HEK293 (cell line): ENCODE results near the gene NLRP1.

Experiments
- CTCF ChIA-PET: fragments of 350-600 bp; formaldehyde crosslinking; extraction: SDS; loops from one replicate; lab custom pipeline; 2021; ENCODE audit warnings: antibody characterized with exemption; lab: Yijun Ruan, JAX
- POLR2A ChIA-PET: fragments of 300-600 bp; formaldehyde crosslinking; extraction: SDS; loops from one replicate; lab custom pipeline; 2020; ENCODE audit warnings: antibody characterized with exemption, inconsistent platforms; lab: Yijun Ruan, JAX
- H3K27ac ChIP-seq: fragments of 200-500 bp; sonication (Bioruptor generic); 2 replicates; pipeline ENCODE4 v1.5.1; 2014; ENCODE audit warnings: low read depth, low read length, control low read depth, inconsistent platforms; ENCODE audit errors: extremely low read depth
- H3K36me3 ChIP-seq, 2 experiments: fragments of 200-500 bp in 1 of 2; sonication (Bioruptor generic) in 1 of 2; 1 replicate in 1 of 2; 2 replicates in 1 of 2; pipeline ENCODE4 v1.5.1; 2014 to 2017; ENCODE audit warnings: inconsistent platforms in 2 of 2, low read length in 2 of 2; ENCODE audit not compliant: control insufficient read depth in 2 of 2, insufficient read depth in 1 of 2
- H3K4me1 ChIP-seq: fragments of 200-500 bp; sonication (Bioruptor generic); 2 replicates; pipeline ENCODE4 v1.5.1; 2014; ENCODE audit warnings: mild to moderate bottlenecking, low read length, inconsistent platforms; ENCODE audit not compliant: control insufficient read depth, insufficient read depth
- H3K4me3 ChIP-seq: 2 replicates; pipeline ENCODE4 v1.5.1; 2011; ENCODE audit warnings: low read depth, mild to moderate bottlenecking, control low read depth, low read length, moderate library complexity
- H3K9me3 ChIP-seq: fragments of 200-500 bp; sonication (Bioruptor generic); 2 replicates; pipeline ENCODE4 v1.5.1; 2014; ENCODE audit warnings: low read depth, low read length, inconsistent platforms; ENCODE audit not compliant: control insufficient read depth, insufficient read depth
- HOXD13 ChIP-seq: sonication (generic); formaldehyde crosslinking; IDR thresholded peaks from 2 replicates; pipeline ENCODE4 v1.8.0; 2022; ENCODE audit warnings: missing genetic modification reagents, borderline replicate concordance
- MYNN ChIP-seq: fragments of 450-650 bp; formaldehyde crosslinking; IDR thresholded peaks from 2 replicates; pipeline ENCODE4 v1.5.1; 2016; ENCODE audit warnings: missing biosample characterization, missing genetic modification characterization, borderline replicate concordance
- ZBTB21 ChIP-seq: fragments of 450-650 bp; formaldehyde crosslinking; IDR thresholded peaks from 2 replicates; pipeline ENCODE4 v1.5.1; 2017; ENCODE audit warnings: missing biosample characterization, missing genetic modification characterization
- ZBTB8A ChIP-seq: fragments of 450-650 bp; formaldehyde crosslinking; IDR thresholded peaks from 2 replicates; pipeline ENCODE4 v1.5.1; 2016; ENCODE audit warnings: missing biosample characterization, missing genetic modification characterization
- ZNF16 ChIP-seq: fragments of 450-650 bp; formaldehyde crosslinking; IDR thresholded peaks from 2 replicates; pipeline ENCODE4 v1.5.1; 2016; ENCODE audit warnings: low read depth, missing biosample characterization, missing genetic modification characterization
- ZNF266 ChIP-seq: fragments of 450-650 bp; formaldehyde crosslinking; IDR thresholded peaks from 2 replicates; pipeline ENCODE4 v1.5.1; 2016; ENCODE audit warnings: missing biosample characterization, missing genetic modification characterization, low read depth
- ZNF274 ChIP-seq, 2 experiments: fragments of 200-500 bp in 1 of 2; fragments of 450-650 bp in 1 of 2; sonication (Bioruptor generic) in 1 of 2; formaldehyde crosslinking in 1 of 2; IDR thresholded peaks; 2 replicates each; pipeline versions ENCODE4 v1.5.1 to v1.6.1; 2014 to 2016; ENCODE audit warnings: borderline replicate concordance in 1 of 2, inconsistent platforms in 1 of 2, low read length in 1 of 2, missing biosample characterization in 1 of 2, missing genetic modification characterization in 1 of 2
- ZNF341 ChIP-seq: fragments of 450-650 bp; formaldehyde crosslinking; IDR thresholded peaks from 2 replicates; pipeline ENCODE4; 2016; ENCODE audit warnings: low read depth, missing biosample characterization, missing genetic modification characterization
- ZNF37A ChIP-seq: fragments of 450-650 bp; IDR thresholded peaks from 2 replicates; pipeline ENCODE4 v1.5.1; 2018; ENCODE audit warnings: missing biosample characterization, missing genetic modification characterization
- ZNF433 ChIP-seq: fragments of 450-650 bp; formaldehyde crosslinking; IDR thresholded peaks from 2 replicates; pipeline ENCODE4 v1.5.1; 2016; ENCODE audit warnings: missing biosample characterization, missing genetic modification characterization, low read depth
- ZNF473 ChIP-seq: fragments of 450-650 bp; formaldehyde crosslinking; IDR thresholded peaks from 2 replicates; pipeline ENCODE4 v1.5.1; 2017; ENCODE audit warnings: missing biosample characterization, missing genetic modification characterization
- ZNF548 ChIP-seq: fragments of 450-650 bp; formaldehyde crosslinking; IDR thresholded peaks from 2 replicates; pipeline ENCODE4 v1.5.1; 2016; ENCODE audit warnings: missing biosample characterization, missing genetic modification characterization
- ZNF585B ChIP-seq: fragments of 450-650 bp; formaldehyde crosslinking; IDR thresholded peaks from 2 replicates; pipeline ENCODE4 v1.5.1; 2016; ENCODE audit warnings: missing biosample characterization, missing genetic modification characterization
- ZNF792 ChIP-seq: fragments of 450-650 bp; formaldehyde crosslinking; IDR thresholded peaks from 2 replicates; pipeline ENCODE4 v1.5.1; 2016; ENCODE audit warnings: missing biosample characterization, missing genetic modification characterization
- ZNF843 ChIP-seq: fragments of 450-650 bp; formaldehyde crosslinking; IDR thresholded peaks from 2 replicates; pipeline ENCODE4 v1.5.1; 2016; ENCODE audit warnings: missing biosample characterization, missing genetic modification characterization
- TF ChIP-seq, protein P1 (sequence below): sonication (generic); formaldehyde crosslinking; IDR thresholded peaks from 2 replicates; pipeline ENCODE4 v1.8.1; 2022; ENCODE audit warnings: mild to moderate bottlenecking, moderate library complexity, missing genetic modification reagents
- TF ChIP-seq, protein P2 (sequence below): fragments of 450-650 bp; formaldehyde crosslinking; IDR thresholded peaks from 2 replicates; pipeline ENCODE4 v1.5.1; 2016; ENCODE audit warnings: missing biosample characterization, missing genetic modification characterization
- TF ChIP-seq, protein P3 (sequence below): fragments of 450-650 bp; formaldehyde crosslinking; IDR thresholded peaks from 2 replicates; pipeline ENCODE4 v1.5.1; 2016; ENCODE audit warnings: missing biosample characterization, missing genetic modification characterization, borderline replicate concordance
- TF ChIP-seq, protein P4 (sequence below): fragments of 450-650 bp; formaldehyde crosslinking; IDR thresholded peaks from 2 replicates; pipeline ENCODE4 v1.5.1; 2016; ENCODE audit warnings: missing biosample characterization, missing genetic modification characterization
- TF ChIP-seq, protein P5 (sequence below): fragments of 450-650 bp; formaldehyde crosslinking; IDR thresholded peaks from 2 replicates; pipeline ENCODE4 v1.5.1; 2016; ENCODE audit warnings: missing biosample characterization, missing genetic modification characterization
- TF ChIP-seq, protein P6 (sequence below): fragments of 450-650 bp; formaldehyde crosslinking; IDR thresholded peaks from 2 replicates; pipeline ENCODE4 v1.5.1; 2016; ENCODE audit warnings: missing biosample characterization, missing genetic modification characterization

The NLRP1 gene

DNA sequence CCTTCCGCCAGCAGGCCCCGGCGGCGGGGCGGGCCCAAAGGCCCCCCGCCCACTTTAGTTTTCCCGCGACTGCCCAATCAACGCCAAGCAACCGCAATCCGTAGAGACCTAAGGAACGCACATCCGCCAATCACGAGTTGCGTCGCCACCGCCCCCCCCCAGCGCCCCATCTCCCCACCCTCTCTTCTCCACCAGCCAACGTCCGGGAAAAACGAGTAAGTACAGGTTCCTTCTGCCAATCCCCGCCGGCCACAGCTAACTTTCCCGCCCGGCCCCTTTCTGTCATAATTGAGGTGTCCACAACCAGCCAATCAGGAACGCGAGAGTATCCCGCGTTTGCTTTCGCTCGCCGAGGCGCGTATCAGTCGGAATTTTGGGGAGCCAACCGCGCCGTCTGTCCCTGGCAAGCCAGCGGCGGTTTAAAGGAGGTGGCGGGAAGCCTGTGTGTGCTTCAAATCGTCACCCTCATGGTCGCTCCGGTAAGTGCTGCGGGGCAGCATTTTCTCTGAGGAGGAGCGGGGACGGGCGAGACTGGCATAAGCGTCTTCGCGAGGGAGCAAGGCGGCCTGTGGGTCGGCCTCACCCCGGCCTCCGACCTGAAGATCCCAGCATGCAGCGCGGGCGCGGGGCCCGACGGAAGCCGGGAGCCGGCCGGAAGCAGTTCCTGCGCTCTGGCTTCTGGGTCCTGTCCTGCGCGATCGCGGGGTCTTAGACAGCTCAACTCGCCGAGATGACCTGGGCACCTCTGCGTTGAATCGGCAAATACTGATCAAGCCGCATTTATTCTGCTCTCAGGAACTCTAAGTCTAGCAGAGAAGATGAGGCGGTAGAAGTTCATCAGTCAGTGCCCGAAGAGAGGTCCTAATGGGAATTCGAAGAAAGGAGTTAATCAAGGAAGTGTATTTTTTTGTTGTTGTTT lies 97.8 kb downstream of the NLRP1 start, which contains the start of gene MIS12 (continued):
- no peak for TF ChIP-seq ZNF548 (tag by site-specific recombination)

DNA sequence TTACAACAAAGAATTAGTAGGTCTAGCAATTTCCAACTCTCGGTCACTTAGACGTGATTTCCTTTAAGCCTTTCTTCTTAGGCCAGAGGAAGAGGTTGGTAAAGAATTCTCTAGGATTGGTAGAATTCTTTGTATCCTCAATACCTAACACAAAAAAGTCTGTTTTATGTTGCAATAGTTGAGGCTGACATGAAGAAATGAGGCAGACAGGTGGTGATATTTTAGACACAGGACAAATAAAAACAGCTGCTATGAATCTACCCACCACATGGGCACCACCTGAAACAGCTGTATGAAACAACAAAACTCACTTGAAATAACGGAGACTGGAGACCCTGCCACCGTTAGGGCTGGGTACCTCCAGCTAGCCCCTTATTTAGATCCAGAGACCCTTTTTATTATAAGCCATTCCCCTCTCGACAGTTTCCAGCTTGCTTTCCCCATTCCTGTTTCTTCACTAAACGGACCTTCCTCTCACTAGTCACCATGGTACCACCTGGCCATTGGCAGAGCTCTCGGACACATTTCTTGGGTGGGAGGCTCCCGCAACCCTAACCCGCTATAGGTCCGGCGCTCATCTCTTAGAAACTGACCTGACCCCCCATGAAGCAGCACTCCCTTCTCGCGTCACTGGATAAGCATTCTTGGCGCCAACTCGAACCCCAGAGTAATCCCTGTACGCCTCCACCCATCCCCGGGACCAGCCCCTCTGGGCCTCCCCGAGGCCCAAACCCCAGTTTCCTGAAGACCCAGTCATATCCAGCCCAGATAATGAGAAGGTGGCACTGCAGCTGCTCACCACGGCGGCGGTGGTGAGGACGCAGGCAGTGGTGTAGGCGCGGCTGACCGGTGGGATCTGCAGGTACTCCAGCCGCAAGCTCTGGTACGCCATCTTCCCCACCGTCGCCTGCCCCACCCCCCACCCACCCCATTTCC lies 98.8 kb downstream of the NLRP1 start, which contains the start of gene DERL2:
DERL2 (minus strand) TSS at position 909 of the 936 bp plus-strand sequence; CDS start at position 892, 17 bp downstream.
- H3K4me1 ChIP-seq = no peaks in the 10 kb centered on the region
- POLR2A ChIA-PET = interaction anchor here (0.5 to 4.9 kb wide), 29 partner anchors 8 to 1540 kb away, joined by 3 to 111 read pairs (median 4); partner anchors contain the start of genes DHX33, NLRP1, NUP88 and RPAIN
- peak within 1 kb of the TSS; percentile 96 for H3K4me3 ChIP-seq
- peaks cover 66 to 78% of the 10 kb centered on the region in 2 experiments for H3K36me3 ChIP-seq
- CTCF ChIA-PET = interaction anchor here (0.5 to 2.5 kb wide), 6 partner anchors 14 to 628 kb away, joined by 3 to 9 read pairs (median 4); partner anchors contain the start of gene C1QBP
- H3K27ac ChIP-seq = peak within 1 kb of the TSS; percentile 100
- no peaks in the 10 kb centered on the region for H3K9me3 ChIP-seq
- TF ChIP-seq ZNF341 = no peak
- no peak for TF ChIP-seq ZNF843
- no peak for TF ChIP-seq ZNF585B (tag by site-specific recombination)
- no peak for TF ChIP-seq ZNF37A (tag by site-specific recombination)
- no peak for TF ChIP-seq HOXD13 (CRISPR knock-in tag)
- TF ChIP-seq ZNF16 = no peak
- no peak for TF ChIP-seq ZNF433 (tag by site-specific recombination)
- TF ChIP-seq ZNF266 (tag by site-specific recombination) = no peak
- TF ChIP-seq ZNF792 = no peak
- TF ChIP-seq, protein P1, sequence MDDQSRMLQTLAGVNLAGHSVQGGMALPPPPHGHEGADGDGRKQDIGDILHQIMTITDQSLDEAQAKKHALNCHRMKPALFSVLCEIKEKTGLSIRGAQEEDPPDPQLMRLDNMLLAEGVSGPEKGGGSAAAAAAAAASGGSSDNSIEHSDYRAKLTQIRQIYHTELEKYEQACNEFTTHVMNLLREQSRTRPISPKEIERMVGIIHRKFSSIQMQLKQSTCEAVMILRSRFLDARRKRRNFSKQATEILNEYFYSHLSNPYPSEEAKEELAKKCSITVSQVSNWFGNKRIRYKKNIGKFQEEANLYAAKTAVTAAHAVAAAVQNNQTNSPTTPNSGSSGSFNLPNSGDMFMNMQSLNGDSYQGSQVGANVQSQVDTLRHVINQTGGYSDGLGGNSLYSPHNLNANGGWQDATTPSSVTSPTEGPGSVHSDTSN (CRISPR knock-in tag) = no peak
- no peak for TF ChIP-seq MYNN (tag by site-specific recombination)
- TF ChIP-seq ZBTB21 (tag by site-specific recombination) = peak; percentile 49; the same call in 1 of the 2 replicates
- TF ChIP-seq, protein P2, sequence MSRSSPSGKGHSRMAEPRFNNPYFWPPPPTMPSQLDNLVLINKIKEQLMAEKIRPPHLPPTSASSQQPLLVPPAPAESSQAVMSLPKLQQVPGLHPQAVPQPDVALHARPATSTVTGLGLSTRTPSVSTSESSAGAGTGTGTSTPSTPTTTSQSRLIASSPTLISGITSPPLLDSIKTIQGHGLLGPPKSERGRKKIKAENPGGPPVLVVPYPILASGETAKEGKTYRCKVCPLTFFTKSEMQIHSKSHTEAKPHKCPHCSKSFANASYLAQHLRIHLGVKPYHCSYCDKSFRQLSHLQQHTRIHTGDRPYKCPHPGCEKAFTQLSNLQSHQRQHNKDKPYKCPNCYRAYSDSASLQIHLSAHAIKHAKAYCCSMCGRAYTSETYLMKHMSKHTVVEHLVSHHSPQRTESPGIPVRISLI = no peak
- TF ChIP-seq, protein P3, sequence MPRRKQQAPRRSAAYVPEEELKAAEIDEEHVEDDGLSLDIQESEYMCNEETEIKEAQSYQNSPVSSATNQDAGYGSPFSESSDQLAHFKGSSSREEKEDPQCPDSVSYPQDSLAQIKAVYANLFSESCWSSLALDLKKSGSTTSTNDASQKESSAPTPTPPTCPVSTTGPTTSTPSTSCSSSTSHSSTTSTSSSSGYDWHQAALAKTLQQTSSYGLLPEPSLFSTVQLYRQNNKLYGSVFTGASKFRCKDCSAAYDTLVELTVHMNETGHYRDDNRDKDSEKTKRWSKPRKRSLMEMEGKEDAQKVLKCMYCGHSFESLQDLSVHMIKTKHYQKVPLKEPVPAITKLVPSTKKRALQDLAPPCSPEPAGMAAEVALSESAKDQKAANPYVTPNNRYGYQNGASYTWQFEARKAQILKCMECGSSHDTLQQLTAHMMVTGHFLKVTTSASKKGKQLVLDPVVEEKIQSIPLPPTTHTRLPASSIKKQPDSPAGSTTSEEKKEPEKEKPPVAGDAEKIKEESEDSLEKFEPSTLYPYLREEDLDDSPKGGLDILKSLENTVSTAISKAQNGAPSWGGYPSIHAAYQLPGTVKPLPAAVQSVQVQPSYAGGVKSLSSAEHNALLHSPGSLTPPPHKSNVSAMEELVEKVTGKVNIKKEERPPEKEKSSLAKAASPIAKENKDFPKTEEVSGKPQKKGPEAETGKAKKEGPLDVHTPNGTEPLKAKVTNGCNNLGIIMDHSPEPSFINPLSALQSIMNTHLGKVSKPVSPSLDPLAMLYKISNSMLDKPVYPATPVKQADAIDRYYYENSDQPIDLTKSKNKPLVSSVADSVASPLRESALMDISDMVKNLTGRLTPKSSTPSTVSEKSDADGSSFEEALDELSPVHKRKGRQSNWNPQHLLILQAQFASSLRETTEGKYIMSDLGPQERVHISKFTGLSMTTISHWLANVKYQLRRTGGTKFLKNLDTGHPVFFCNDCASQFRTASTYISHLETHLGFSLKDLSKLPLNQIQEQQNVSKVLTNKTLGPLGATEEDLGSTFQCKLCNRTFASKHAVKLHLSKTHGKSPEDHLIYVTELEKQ = peak; percentile 4; the same call in 1 of the 2 replicates
- TF ChIP-seq, protein P4, sequence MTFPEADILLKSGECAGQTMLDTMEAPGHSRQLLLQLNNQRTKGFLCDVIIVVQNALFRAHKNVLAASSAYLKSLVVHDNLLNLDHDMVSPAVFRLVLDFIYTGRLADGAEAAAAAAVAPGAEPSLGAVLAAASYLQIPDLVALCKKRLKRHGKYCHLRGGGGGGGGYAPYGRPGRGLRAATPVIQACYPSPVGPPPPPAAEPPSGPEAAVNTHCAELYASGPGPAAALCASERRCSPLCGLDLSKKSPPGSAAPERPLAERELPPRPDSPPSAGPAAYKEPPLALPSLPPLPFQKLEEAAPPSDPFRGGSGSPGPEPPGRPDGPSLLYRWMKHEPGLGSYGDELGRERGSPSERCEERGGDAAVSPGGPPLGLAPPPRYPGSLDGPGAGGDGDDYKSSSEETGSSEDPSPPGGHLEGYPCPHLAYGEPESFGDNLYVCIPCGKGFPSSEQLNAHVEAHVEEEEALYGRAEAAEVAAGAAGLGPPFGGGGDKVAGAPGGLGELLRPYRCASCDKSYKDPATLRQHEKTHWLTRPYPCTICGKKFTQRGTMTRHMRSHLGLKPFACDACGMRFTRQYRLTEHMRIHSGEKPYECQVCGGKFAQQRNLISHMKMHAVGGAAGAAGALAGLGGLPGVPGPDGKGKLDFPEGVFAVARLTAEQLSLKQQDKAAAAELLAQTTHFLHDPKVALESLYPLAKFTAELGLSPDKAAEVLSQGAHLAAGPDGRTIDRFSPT (tag by site-specific recombination) = no peak
- no peak for TF ChIP-seq ZNF274 (IDR thresholded peaks at IDR 0.05; ENCODE audit: low read length)
- TF ChIP-seq ZNF274 (tag by site-specific recombination; IDR thresholded peaks at IDR 0.05; ENCODE audit: borderline replicate concordance) = no peak
- no peak for TF ChIP-seq ZBTB8A
- no peak for TF ChIP-seq ZNF473 (tag by site-specific recombination)
- TF ChIP-seq, protein P5, sequence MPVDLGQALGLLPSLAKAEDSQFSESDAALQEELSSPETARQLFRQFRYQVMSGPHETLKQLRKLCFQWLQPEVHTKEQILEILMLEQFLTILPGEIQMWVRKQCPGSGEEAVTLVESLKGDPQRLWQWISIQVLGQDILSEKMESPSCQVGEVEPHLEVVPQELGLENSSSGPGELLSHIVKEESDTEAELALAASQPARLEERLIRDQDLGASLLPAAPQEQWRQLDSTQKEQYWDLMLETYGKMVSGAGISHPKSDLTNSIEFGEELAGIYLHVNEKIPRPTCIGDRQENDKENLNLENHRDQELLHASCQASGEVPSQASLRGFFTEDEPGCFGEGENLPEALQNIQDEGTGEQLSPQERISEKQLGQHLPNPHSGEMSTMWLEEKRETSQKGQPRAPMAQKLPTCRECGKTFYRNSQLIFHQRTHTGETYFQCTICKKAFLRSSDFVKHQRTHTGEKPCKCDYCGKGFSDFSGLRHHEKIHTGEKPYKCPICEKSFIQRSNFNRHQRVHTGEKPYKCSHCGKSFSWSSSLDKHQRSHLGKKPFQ = no peak
- TF ChIP-seq, protein P6, sequence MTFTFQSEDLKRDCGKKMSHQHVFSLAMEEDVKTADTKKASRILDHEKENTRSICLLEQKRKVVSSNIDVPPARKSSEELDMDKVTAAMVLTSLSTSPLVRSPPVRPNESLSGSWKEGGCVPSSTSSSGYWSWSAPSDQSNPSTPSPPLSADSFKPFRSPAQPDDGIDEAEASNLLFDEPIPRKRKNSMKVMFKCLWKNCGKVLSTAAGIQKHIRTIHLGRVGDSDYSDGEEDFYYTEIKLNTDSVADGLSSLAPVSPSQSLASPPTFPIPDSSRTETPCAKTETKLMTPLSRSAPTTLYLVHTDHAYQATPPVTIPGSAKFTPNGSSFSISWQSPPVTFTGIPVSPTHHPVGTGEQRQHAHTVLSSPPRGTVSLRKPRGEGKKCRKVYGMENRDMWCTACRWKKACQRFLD (tag by site-specific recombination) = no peak
